Loucy (cell line): Measurements from ENCODE around the gene SNX13.

Source experiments
- EZH2phosphoT487 ChIP-seq: fragments of 200-600 bp; IDR thresholded peaks from 2 replicates; pipeline ENCODE4 v1.6.1; 2018; ENCODE audit warnings: antibody characterized with exemption, mild to moderate bottlenecking, moderate library complexity, borderline replicate concordance
- TF ChIP-seq, protein P1 (sequence below): fragments of 200-600 bp; sonication (generic); conservative IDR thresholded peaks from 2 replicates; pipeline ENCODE4 v1.5.1; 2014; ENCODE audit warnings: mild to moderate bottlenecking, antibody characterized with exemption, low read length

- TF ChIP-seq, protein P1, sequence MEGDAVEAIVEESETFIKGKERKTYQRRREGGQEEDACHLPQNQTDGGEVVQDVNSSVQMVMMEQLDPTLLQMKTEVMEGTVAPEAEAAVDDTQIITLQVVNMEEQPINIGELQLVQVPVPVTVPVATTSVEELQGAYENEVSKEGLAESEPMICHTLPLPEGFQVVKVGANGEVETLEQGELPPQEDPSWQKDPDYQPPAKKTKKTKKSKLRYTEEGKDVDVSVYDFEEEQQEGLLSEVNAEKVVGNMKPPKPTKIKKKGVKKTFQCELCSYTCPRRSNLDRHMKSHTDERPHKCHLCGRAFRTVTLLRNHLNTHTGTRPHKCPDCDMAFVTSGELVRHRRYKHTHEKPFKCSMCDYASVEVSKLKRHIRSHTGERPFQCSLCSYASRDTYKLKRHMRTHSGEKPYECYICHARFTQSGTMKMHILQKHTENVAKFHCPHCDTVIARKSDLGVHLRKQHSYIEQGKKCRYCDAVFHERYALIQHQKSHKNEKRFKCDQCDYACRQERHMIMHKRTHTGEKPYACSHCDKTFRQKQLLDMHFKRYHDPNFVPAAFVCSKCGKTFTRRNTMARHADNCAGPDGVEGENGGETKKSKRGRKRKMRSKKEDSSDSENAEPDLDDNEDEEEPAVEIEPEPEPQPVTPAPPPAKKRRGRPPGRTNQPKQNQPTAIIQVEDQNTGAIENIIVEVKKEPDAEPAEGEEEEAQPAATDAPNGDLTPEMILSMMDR, result no peak
- TF ChIP-seq EZH2phosphoT487, result no peak
These were observed 110.1 kb downstream of the SNX13 start for GRCh38 chr7:17830206-17830605.
